Islet precursor cell (in vitro differentiated cells): ENCODE data around the gene C12orf42.
A peak's percentile ranks its signal among the peaks of the same experiment; 100 is the strongest.

Experiments
- DNase-seq: peaks from one replicate; pipeline ENCODE4 v3.0.0-alpha.2; 2018

C12orf42 gene

GRCh38 chr12:103331643-103332042 is 164.1 kb downstream of the C12orf42 start:
- no peak for DNase-seq

GRCh38 chr12:103330672-103331071 is 165.1 kb downstream of the C12orf42 start:
- DNase-seq = no peak

DNA sequence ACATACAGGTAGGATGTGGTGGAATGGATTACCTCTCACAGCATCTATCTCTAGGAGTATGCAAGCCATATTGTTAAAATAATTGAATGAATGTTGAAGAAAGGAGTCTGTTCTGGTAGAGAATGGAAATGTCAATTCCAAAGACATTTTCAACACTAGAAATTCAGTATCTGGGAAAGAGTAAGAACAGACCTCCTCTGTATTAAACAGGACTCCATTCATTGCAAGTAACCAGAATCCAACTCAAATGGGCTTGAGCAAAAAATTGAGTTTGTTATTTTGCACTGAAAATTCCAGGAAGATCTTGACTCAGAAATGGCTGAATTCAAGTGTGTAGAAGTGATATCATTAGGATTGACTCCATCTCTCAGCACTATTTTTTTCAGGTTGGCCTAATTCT is 168.1 kb downstream of the C12orf42 start:
- DNase-seq = no peak

- peak; percentile 72 for DNase-seq
These were observed 169.6 kb downstream of the C12orf42 start for GRCh38 chr12:103326190-103326589.

DNA sequence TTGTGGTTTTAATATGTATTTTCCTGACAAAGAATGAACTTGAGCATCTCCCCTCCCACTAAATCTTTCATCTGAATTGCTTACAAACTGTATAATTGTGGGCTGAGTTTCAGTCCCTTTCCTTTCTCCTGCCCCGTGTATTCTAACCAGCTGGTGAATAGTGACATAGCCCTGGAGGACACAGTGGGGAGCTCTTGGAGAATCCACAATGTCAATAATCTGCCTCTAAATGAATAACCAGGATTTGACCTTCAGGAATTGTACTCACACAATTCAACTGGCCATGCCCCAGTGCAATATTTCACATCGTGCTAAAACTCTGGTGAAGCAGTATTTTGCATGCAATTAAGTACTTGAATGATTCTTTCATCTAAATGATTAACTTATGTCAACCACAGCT is 177.2 kb downstream of the C12orf42 start:
- no peak for DNase-seq

- DNase-seq = no peak
These were observed 178.5 kb downstream of the C12orf42 start for GRCh38 chr12:103317220-103317619.

DNA sequence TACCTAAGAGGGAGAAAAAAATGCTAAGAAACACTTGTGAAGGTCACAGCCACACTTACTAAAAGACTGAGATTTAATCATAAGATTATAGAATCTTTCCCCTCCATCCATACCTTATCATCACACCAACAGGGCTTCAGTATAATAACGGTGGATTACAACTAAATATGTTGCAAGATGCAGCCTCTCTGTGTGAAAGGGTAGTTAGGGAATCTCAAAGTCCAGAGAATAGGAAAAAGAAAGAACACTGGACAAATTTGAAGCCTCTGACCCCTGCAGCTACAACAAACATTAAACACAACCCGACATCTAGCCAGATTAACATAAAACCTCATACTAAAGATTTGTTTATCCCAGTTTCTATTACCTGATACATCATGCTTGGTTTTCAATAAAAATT is 181.0 kb downstream of the C12orf42 start:
- no peak for DNase-seq

- no peak for DNase-seq
These were observed 181.9 kb downstream of the C12orf42 start for GRCh38 chr12:103313894-103314293.

- DNase-seq = no peak
These were observed 182.9 kb downstream of the C12orf42 start for GRCh38 chr12:103312742-103313354.

GRCh38 chr12:103310546-103311270 is 185.1 kb downstream of the C12orf42 start:
- no peak for DNase-seq

DNA sequence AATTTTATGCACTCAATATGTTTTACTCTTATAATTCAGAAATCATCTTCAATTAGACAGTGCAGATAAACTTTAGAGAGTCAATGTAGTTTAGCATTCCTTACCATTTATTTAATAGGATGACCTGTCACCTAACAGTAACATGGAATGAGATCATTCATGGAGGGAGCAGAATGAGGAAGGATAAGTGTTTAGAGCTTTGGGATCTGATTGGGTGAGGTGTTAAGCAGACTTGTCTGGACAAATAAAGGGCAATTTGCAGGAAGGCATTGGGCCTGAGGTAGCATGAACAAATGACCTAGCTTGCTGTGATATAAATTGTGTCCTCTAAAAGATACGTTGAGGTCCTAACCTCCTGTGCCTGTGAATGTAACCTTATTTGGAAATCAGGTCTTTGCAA is 187.4 kb downstream of the C12orf42 start:
- DNase-seq = no peak

- DNase-seq = no peak
These were observed 192.3 kb downstream of the C12orf42 start for GRCh38 chr12:103303484-103303883.

GRCh38 chr12:103301642-103302591 is 193.9 kb downstream of the C12orf42 start:
- DNase-seq = peak; percentile 72

GRCh38 chr12:103288016-103288415 is 207.8 kb downstream of the C12orf42 start:
- DNase-seq = no peak

DNA sequence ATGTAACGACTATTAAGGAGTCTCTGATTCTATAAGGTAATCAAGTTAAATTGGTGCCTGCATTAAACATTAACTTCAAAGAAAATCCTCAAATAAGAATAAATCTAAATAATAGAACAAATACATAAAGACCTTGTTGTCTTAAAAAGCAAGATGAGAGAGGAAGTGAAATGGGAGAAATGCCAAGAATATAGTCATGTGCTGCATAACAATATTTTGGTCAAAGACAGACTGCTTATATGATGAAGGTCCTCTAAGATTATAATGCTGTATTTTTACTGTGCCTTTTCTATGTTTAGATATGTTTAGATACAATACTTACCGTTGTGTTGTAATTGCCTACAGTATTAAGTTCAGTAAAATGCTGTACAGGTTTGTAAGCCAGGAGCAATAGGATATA is 213.6 kb downstream of the C12orf42 start:
- DNase-seq = no peak

DNA sequence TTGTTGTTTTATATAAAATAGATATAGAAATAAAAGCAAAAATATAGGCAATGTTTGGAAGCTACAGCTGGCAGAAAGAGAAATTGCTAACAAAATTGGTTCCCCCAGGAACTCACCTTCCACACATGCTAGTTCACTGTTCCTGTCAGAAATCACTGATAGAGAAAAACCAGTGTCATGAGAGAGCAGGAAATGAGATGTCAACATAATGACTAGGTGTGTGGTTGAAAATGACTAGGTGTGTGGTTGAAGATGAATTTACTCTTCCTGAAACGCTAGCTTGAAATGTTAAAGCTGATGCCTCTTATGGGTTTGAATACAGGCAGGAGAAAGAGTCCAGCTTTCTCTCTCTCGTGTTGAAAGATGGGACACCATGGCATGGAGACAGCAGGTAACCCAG is 216.3 kb downstream of the C12orf42 start:
- DNase-seq = no peak

- no peak for DNase-seq
These were observed 217.4 kb downstream of the C12orf42 start for GRCh38 chr12:103278329-103278728.

- peak; percentile 67 for DNase-seq
These were observed 222.1 kb downstream of the C12orf42 start for GRCh38 chr12:103273645-103274044.

DNA sequence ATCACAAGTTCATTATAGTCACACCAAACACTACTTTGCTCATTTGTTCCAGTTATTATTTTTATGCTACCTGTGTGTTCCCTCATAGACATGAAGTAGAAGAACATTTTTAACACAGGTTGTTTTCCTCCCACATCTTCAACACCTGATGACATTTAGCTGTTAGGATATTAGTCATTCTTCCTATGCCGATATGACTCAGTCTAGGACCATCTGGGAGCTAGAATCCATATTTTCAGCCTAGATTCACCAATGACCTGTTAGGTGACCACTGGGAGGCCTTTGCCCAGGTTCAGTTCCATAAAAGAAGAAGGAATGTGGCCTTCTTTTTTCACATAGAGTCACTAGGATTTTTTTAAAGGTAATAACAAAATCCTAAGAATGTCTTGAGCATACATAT is 222.8 kb downstream of the C12orf42 start:
- no peak for DNase-seq

DNA sequence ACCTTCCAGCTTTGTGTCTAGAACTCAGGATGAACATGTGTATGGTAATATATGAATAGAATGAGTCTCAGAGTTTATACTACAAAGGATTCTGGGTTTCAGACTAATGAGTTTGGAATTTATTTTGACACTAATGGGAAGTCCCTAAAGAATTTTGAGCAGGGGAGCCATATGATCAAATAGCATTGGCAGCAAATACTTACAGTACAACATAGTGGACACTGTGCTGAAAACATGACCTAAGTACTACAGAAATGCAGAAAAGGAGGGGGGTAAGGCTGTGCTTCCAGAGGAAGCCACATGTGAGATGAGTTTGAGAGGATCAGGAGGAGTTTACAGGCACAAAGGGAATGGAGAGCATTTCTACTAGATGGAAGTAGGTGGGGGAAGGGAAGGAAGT is 225.8 kb downstream of the C12orf42 start:
- no peak for DNase-seq

GRCh38 chr12:103268831-103269514 is 226.8 kb downstream of the C12orf42 start:
- DNase-seq = no peak

DNA sequence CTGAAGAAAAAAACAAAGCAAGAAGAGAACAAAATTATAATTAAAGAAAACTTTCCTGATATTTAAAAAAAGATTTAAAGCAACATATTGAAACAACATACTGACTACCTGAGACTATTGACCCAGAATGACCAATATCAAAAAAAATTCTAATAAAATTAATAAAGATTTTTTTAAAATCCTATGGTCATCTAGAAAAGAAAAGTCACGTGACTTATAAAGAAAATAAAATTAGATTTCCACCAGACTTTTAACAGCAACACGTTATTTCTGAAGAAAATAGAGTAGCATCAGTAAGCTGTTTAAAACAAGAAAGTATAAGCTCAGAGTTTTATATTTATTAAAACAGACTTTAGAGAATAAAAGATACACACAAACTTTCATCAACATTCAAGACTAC is 238.0 kb downstream of the C12orf42 start:
- no peak for DNase-seq
